A549 (cell line): ENCODE data around the gene AFF3.

ENCODE experiments used
- CHD2 ChIP-seq: fragments of 150-350 bp; IDR thresholded peaks from 2 replicates; pipeline ENCODE4 v1.6.1; 2014; ENCODE audit warnings: low read length; ENCODE audit not compliant: partially characterized antibody
- CTCF ChIP-seq: fragments of >200 bp; sonication (Bioruptor Twin); formaldehyde crosslinking; IDR thresholded peaks from 3 replicates; pipeline ENCODE4 v1.5.1; 2016
- EP300 ChIP-seq, 2 experiments: fragments of >200 bp; sonication (Bioruptor Twin); formaldehyde crosslinking; IDR thresholded peaks; 2 replicates in 1 of 2; 3 replicates in 1 of 2; pipeline ENCODE4 v1.6.1; 2016 to 2017
- HOXB13 ChIP-seq: fragments of 250-450 bp; sonication (Bioruptor Pico); IDR thresholded peaks from 2 replicates; pipeline ENCODE4 v1.5.0; 2020; ENCODE audit warnings: low read depth, mild to moderate bottlenecking, moderate library complexity
- KDM1A ChIP-seq: fragments of 200-600 bp; sonication (generic); IDR thresholded peaks from 2 replicates; pipeline ENCODE4 v1.6.1; 2016; ENCODE audit warnings: low read depth, mild to moderate bottlenecking
- MYC ChIP-seq: IDR thresholded peaks from 2 replicates; pipeline ENCODE4 v1.6.1; 2012; ENCODE audit warnings: mild to moderate bottlenecking, inconsistent platforms, low read length, improper control_type of control experiment, borderline replicate concordance
- NPAS2 ChIP-seq: fragments of 250-450 bp; sonication (Bioruptor Pico); IDR thresholded peaks from 2 replicates; pipeline ENCODE4 v1.8.0; 2022; ENCODE audit warnings: mild to moderate bottlenecking, moderate library complexity, borderline replicate concordance
- POLR2A ChIP-seq: IDR thresholded peaks from 2 replicates; pipeline ENCODE4 v1.6.1; 2012; ENCODE audit warnings: mild to moderate bottlenecking, low read length
- RCOR1 ChIP-seq: fragments of 150-350 bp; IDR thresholded peaks from 2 replicates; pipeline ENCODE4 v1.6.1; 2014; ENCODE audit warnings: antibody characterized with exemption, low read length, low read depth
- REST ChIP-seq: fragments of 200-600 bp; sonication (generic); IDR thresholded peaks from 2 replicates; pipeline ENCODE4 v1.6.1; 2016; ENCODE audit warnings: antibody characterized with exemption, mild to moderate bottlenecking, moderate library complexity
- RNF2 ChIP-seq: fragments of 200-600 bp; sonication (generic); IDR thresholded peaks from 2 replicates; pipeline ENCODE4 v1.6.1; 2016; ENCODE audit warnings: low read depth, mild to moderate bottlenecking, antibody characterized with exemption, moderate library complexity, borderline replicate concordance
- SMC3 ChIP-seq: fragments of >200 bp; sonication (Bioruptor Twin); formaldehyde crosslinking; IDR thresholded peaks from 3 replicates; pipeline ENCODE4 v1.6.1; 2018; ENCODE audit warnings: inconsistent platforms
- TFCP2L1 ChIP-seq: fragments of 250-450 bp; sonication (Bioruptor Pico); IDR thresholded peaks from 2 replicates; pipeline ENCODE4 v1.5.0; 2021; ENCODE audit warnings: mild to moderate bottlenecking

- TF ChIP-seq HOXB13 (CRISPR knock-in tag) (no peak), CHD2 (no peak), RCOR1 (no peak), CTCF (no peak), POLR2A (no peak), EP300 (IDR thresholded peaks at IDR 0.05) (no peak), MYC (no peak), SMC3 (no peak), TFCP2L1 (no peak), RNF2 (no peak), NPAS2 (CRISPR knock-in tag) (no peak), KDM1A (no peak), REST (no peak)
These were observed 646.4 kb downstream of the AFF3 start for GRCh38 chr2:99496021-99496420.
